ENCODE results near the gene FKBP15.
"Not testable (repeated sequence)": the region's sequence is repeated elsewhere in the genome, so short reads cannot be mapped to it uniquely, and the experiment has no call there.

Gene FKBP15

GRCh38 chr9:113177251-113177650 is 43.8 kb downstream of the FKBP15 start:
- no peak for DNase-seq

GRCh38 chr9:113176803-113177202 is 44.3 kb downstream of the FKBP15 start:
- DNase-seq = no peak

GRCh38 chr9:113173341-113173740 is 47.7 kb downstream of the FKBP15 start:
- no peak for DNase-seq

- DNase-seq = no peak
Measured at GRCh38 chr9:113168809-113169208, 52.3 kb downstream of the FKBP15 start.

- DNase-seq = no peak
Measured at GRCh38 chr9:113166039-113166438, 55.0 kb downstream of the FKBP15 start.

GRCh38 chr9:113164536-113165300 is 56.4 kb downstream of the FKBP15 start:
- no peak for DNase-seq

- DNase-seq = no peak
Measured at GRCh38 chr9:113163001-113163400, 58.1 kb downstream of the FKBP15 start.

GRCh38 chr9:113160571-113160970 is 60.5 kb downstream of the FKBP15 start:
- DNase-seq = no peak

GRCh38 chr9:113158446-113158845 is 62.6 kb downstream of the FKBP15 start:
- no peak for DNase-seq

GRCh38 chr9:113156880-113157279 is 64.2 kb downstream of the FKBP15 start:
- DNase-seq = peak; percentile 8

GRCh38 chr9:113155911-113156588 is 65.0 kb downstream of the FKBP15 start:
- DNase-seq = peak; percentile 42

- DNase-seq = no peak
Measured at GRCh38 chr9:113154946-113155345, 66.1 kb downstream of the FKBP15 start.

GRCh38 chr9:113154471-113154870 is 66.6 kb downstream of the FKBP15 start:
- DNase-seq = no peak

GRCh38 chr9:113153599-113153998 is 67.5 kb downstream of the FKBP15 start:
- no peak for DNase-seq

- DNase-seq = no peak
Measured at GRCh38 chr9:113152699-113153098, 68.4 kb downstream of the FKBP15 start.

GRCh38 chr9:113151696-113152630 is 69.1 kb downstream of the FKBP15 start:
- no peak for DNase-seq

GRCh38 chr9:113150670-113151611 is 70.1 kb downstream of the FKBP15 start, which contains the start of gene SLC31A2:
TSS of gene SLC31A2 (plus strand) at chr9:113151007. CDS start at chr9:113151075, 68 bp downstream.
- DNase-seq = peak; percentile 92

- DNase-seq = not testable (repeated sequence)
Measured at GRCh38 chr9:113149561-113149960, 71.5 kb downstream of the FKBP15 start.

- no peak for DNase-seq
Measured at GRCh38 chr9:113148781-113149510, 72.1 kb downstream of the FKBP15 start.

- no peak for DNase-seq
Measured at GRCh38 chr9:113148372-113148705, 72.7 kb downstream of the FKBP15 start.

Measured in activated CD4-positive, alpha-beta T cell treated with anti-CD3 and anti-CD28 coated beads, Interleukin-10, Interleukin-2, amounts not matched to agents 100 ng/mL and 50 ng/mL, durations not matched to agents 16 hours and 8 hours (primary cell).